HG02588 (cell line): Measurements from ENCODE around the gene BICRA.
"Not testable (repeated sequence)": the region's sequence is repeated elsewhere in the genome, so short reads cannot be mapped to it uniquely, and the experiment has no call there.

ENCODE experiments used
- ATAC-seq: cut with Tn5 transposase; IDR thresholded peaks from one replicate; pipeline ENCODE4 v1.9.1; 2021; ENCODE audit warnings: mild to moderate bottlenecking, moderate library complexity; ENCODE audit not compliant: unreplicated experiment

The BICRA gene

DNA sequence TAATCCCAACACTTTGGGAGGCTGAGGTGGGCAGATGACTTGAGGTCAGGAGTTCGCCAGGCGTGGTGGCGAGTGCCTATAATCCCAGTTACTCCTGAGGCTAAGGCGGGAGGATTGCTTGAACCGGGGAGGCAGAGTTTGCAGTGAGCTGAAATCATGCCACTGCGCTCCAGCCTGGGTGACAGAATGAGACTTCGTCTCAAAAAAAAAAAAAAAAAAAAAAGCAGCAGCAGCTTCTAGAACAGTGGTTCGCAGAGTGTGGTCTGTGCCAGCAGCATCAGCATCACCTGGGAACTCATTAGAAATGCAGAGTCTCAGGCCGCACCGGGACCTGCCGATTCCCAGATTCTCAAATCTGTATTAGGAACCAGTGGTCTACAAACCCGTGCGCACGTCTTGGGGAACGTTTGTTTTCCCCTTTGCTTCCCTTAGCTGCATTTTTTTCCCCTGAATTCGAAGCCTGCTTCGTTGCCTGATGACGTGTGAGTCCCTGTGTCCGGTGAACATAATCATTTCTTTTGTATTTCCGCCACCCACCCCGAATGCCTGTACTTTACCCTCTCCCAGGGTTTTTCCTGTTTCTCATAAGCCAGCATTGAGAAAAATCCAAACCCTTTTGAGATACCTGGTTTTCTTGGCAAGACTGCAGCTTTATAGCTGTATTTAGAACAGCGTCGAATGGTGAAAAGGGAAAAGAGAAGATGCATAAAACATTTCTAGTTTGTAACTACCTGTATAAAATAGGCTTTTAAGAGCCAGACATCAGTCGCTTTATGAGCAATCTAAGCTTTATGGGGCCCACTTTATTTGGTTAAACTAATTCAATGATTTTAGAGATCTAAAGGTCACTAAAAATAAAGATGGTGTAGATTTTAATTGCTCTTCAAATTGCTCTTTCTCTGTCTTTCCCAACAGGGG is 49.8 kb downstream of the BICRA start:
- ATAC-seq, result no peak

DNA sequence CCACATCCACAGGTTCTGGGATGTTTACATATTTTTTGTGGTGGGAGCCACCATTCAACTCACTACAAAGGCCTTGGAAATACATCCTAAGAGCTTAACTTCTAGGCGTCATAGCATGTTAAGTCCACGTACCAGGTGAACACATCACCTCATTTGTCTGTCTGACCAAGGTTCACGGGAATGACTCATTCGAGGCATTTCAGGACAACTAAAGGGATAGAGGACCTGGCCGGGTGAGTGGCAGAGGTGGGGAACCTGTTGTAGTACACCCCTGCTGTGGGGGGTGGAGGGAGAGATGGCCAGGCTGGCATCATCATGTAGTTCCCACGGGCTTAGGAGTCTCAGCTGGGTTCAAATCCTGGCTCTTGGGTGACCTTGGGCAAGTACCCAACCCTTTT is 51.5 kb downstream of the BICRA start:
- no peak for ATAC-seq

- no peak for ATAC-seq
Observed at GRCh38 chr19:47661161-47661560, 52.2 kb downstream of the BICRA start.

DNA sequence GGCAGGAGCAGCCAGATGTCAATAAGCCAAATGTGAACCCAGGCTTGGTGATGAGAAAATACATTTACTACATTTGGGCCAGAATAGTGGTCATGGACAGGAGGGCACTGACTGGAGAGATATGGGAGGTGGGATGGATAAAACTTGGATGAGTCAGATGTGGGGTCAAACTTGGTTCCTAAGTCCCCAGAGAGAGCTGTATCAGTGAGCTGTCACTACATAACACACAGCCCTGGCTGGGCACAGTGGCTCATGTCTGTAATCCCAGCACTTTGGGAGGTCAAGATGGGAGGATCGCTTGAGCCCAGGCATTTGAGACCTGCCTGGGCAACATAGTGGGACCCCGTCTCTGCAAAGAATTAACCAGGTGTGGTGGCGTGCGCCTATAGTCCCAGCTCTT is 52.7 kb downstream of the BICRA start:
- ATAC-seq, result no peak

DNA sequence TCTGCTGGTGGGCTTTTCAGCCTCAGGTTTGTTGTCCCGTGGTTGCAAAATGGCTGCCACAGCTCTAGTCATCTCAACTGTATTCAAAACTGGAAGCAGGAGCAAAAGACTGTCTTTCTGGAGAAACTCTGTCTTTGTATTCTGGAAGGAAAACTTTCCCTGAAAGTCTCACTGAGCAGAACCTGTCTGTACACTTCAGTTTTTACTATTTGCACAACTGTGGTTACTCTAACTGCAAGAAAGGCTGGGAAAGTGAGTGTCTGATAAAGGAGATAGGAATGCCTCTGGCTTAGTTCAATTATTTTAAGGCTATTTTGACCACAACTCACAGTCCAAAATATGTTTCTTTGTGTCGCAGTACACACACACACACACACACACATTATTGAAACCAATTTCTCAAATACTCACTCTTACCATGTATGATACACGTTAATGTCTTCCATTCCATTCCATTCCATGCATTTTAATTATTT is 54.5 kb downstream of the BICRA start:
- ATAC-seq, result no peak

- no peak for ATAC-seq
Observed at GRCh38 chr19:47663911-47664771, 55.2 kb downstream of the BICRA start.

- not testable (repeated sequence) for ATAC-seq
Observed at GRCh38 chr19:47668556-47668955, 59.6 kb downstream of the BICRA start.

GRCh38 chr19:47670736-47671135 is 61.8 kb downstream of the BICRA start:
- no peak for ATAC-seq

DNA sequence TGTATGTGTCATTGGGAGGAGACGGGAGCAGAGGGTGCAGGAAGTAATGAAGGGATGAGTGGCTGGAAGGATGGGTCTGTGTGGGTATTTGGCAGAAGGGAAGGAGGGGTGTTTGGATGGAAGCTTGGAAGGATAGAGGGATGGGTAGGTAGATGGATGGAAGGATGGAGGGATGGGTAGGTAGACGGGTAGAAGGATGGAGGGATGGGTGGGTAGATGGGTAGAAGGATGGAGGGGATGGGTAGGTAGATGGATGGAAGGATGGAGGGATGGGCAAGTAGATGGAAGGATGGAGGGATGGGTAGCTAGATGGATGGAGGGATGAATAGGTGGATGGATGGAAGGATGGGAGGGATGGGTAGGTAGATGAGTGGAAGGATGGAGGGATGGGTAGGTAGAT is 62.6 kb downstream of the BICRA start:
- no peak for ATAC-seq

DNA sequence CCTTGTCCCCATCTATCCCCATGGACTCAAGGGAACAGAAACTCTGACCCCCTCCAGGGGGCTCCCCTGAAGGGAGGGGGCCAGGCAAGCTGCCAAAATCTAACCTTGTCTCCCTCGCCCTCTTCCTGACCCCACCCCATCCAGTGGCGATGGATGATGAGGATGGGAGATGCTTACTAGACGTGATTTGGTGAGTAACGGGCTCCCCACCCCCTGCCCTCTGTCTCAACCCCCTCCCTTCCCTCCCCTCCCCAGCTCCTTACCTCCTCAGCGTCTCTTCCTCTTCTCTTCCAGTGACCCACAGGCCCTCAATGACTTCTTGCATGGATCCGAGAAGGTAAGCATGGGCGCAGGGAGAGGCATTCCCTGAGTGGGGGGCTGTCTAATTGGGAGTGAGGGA is 64.5 kb downstream of the BICRA start:
- no peak for ATAC-seq

DNA sequence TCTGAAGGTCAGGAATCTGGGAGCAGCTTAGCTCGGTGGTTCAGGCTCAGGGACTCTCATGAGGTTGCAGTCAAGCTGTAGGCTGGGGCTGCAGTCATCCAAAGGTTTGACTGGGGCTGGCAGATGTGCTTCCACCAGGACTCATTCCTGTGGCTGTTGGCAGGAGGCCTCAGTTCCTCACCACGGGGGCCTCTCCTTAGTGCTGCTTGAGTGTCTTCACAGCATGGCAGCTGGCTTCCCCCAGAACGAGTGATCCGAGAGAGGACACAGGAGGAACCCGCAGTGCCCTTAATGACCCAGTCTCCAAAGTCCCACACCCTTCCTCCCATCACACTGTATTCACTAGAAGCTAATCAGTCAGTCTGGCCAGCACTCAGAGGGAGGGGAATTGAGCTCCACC is 65.6 kb downstream of the BICRA start:
- ATAC-seq, result no peak

GRCh38 chr19:47675271-47675670 is 66.3 kb downstream of the BICRA start:
- no peak for ATAC-seq

DNA sequence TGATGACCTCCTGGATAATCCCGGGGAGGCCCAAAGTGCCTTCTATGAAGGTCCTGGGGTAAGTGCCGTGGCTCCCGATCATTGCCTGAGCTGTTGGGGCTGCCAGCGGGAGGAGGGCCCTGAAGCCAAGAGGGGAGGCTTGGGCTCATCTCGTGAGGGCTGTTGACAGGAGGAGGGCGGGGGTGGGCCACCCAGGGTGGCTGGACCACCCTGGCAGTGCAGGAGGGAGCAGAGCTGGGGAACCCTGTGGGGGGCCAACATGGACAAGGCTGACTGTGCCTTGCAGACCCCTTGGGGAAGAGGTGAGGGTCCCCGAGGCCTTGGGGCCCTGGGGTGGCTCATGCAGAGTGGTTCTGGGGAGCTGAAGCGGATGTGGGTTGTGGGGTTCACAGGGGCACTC is 66.9 kb downstream of the BICRA start:
- ATAC-seq, result no peak

GRCh38 chr19:47676811-47677210 is 67.9 kb downstream of the BICRA start:
- ATAC-seq, result no peak

DNA sequence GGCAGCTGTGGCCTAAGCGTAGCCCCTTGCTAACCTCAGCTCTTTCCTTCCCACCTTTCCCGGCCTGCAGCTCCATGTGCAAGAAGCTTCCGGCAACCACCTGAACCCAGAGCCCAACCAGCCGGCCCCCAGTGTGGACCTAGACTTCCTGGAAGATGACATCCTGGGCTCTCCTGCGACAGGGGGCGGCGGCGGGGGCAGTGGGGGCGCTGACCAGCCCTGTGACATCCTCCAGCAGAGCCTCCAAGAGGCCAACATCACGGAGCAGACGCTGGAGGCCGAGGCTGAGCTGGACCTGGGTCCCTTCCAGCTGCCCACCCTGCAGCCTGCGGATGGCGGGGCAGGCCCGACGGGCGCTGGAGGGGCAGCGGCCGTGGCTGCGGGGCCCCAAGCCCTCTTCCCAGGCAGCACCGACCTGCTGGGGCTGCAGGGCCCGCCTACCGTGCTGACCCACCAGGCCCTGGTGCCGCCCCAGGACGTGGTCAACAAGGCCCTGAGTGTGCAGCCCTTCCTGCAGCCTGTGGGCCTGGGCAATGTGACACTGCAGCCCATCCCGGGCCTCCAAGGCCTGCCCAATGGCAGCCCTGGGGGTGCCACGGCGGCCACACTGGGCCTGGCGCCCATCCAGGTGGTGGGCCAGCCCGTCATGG is 70.4 kb downstream of the BICRA start:
- no peak for ATAC-seq

DNA sequence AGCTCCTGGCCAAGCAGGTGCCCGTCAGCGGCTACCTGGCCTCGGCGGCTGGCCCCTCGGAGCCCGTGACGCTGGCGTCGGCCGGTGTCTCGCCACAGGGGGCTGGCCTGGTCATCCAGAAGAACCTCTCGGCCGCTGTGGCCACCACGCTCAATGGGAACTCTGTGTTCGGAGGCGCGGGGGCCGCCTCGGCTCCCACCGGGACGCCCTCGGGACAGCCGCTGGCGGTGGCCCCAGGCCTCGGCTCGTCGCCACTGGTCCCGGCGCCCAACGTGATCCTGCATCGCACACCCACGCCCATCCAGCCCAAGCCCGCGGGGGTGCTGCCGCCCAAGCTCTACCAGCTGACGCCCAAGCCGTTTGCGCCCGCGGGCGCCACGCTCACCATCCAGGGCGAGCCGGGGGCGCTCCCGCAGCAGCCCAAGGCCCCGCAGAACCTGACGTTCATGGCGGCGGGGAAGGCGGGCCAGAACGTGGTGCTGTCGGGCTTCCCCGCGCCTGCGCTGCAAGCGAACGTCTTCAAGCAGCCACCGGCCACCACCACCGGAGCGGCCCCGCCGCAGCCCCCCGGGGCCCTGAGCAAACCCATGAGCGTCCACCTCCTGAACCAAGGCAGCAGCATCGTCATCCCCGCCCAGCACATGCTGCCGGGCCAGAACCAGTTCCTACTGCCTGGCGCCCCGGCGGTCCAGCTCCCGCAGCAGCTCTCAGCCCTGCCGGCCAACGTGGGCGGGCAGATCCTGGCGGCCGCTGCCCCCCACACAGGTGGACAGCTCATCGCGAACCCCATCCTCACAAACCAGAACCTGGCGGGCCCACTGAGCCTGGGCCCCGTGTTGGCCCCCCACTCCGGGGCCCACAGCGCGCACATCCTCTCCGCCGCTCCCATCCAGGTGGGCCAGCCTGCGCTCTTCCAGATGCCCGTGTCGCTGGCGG is 71.3 kb downstream of the BICRA start:
- no peak for ATAC-seq

GRCh38 chr19:47680858-47681332 is 72.0 kb downstream of the BICRA start:
- ATAC-seq, result no peak

- ATAC-seq, result no peak
Observed at GRCh38 chr19:47681388-47681787, 72.5 kb downstream of the BICRA start.

DNA sequence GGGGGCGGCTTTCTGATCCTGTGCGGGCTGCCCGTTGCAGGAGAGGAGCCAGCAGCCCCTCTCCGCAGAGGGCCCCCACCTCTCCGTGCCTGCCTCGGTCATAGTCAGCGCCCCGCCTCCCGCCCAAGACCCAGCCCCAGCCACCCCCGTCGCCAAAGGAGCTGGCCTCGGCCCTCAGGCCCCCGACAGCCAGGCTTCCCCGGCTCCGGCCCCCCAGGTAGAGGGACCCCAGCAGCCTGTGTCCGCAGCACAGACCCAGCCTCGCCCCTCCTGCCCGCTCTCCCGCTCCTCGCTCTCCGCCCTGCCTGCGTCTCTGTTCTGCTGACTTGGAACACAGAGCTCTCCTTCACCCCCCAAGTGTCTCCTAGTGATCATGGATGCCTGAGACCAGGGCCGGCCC is 73.0 kb downstream of the BICRA start:
- no peak for ATAC-seq

DNA sequence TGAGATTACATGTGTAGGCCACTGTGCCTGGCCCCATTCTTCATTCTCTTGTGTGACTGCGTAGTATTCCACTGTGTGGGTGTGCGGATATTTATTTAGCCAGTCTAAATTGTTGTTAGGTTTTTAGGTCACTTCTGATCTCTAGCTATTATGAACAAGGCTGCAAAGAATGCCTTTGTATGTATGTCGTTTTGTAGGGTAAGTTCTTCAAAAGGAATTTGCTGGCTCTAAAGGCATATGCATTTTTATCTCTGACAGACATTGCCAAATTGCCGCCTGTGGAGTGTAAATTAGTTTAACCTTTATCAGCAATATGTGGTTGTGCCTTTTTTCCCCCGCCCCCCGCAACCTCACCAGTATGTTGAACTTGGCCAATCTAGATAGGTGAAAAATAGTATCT is 74.0 kb downstream of the BICRA start:
- ATAC-seq, result no peak
